NCI-H1048 (cell line): Measurements from ENCODE around the gene NPEPPS.

Experiments used
- DNase-seq: peaks from one replicate; lab custom pipeline; 2025; lab: John Stamatoyannopoulos, UW

The NPEPPS gene

GRCh38 chr17:47630614-47631013 lies 99.7 kb downstream of the NPEPPS start:
- DNase-seq, result no peak

- no peak for DNase-seq
These were observed 102.1 kb downstream of the NPEPPS start for GRCh38 chr17:47632991-47633390.

- DNase-seq, result no peak
These were observed 103.1 kb downstream of the NPEPPS start for GRCh38 chr17:47633996-47634395.

- DNase-seq, result no peak
These were observed 104.0 kb downstream of the NPEPPS start for GRCh38 chr17:47634870-47635269.

- no peak for DNase-seq
These were observed 104.8 kb downstream of the NPEPPS start for GRCh38 chr17:47635734-47636133.

GRCh38 chr17:47636273-47637030 lies 105.5 kb downstream of the NPEPPS start:
- no peak for DNase-seq

- DNase-seq, result no peak
These were observed 108.0 kb downstream of the NPEPPS start for GRCh38 chr17:47638903-47639302.

- no peak for DNase-seq
These were observed 109.2 kb downstream of the NPEPPS start for GRCh38 chr17:47640076-47640475.

GRCh38 chr17:47641202-47641601 lies 110.3 kb downstream of the NPEPPS start:
- DNase-seq, result peak; percentile 47

GRCh38 chr17:47643116-47643515 lies 112.2 kb downstream of the NPEPPS start:
- no peak for DNase-seq

GRCh38 chr17:47644324-47644723 lies 113.4 kb downstream of the NPEPPS start:
- no peak for DNase-seq

GRCh38 chr17:47649153-47649971 lies 118.5 kb downstream of the NPEPPS start, which contains the start of gene KPNB1:
Gene KPNB1, plus strand, starts transcription at chr17:47649919. Its CDS starts 326 bp downstream, at chr17:47650245.
- DNase-seq, result peak; percentile 98

GRCh38 chr17:47649972-47650524 lies 119.1 kb downstream of the NPEPPS start:
- no peak for DNase-seq

- DNase-seq, result peak; percentile 95
These were observed 119.9 kb downstream of the NPEPPS start for GRCh38 chr17:47650525-47651522.

- no peak for DNase-seq
These were observed 120.8 kb downstream of the NPEPPS start for GRCh38 chr17:47651704-47652103.

GRCh38 chr17:47652570-47652969 lies 121.7 kb downstream of the NPEPPS start:
- no peak for DNase-seq

- no peak for DNase-seq
These were observed 122.5 kb downstream of the NPEPPS start for GRCh38 chr17:47653442-47653841.

- DNase-seq, result no peak
These were observed 124.1 kb downstream of the NPEPPS start for GRCh38 chr17:47654991-47655390.

- DNase-seq, result no peak
These were observed 129.2 kb downstream of the NPEPPS start for GRCh38 chr17:47660064-47660492.

- DNase-seq, result peak; percentile 9
These were observed 133.2 kb downstream of the NPEPPS start for GRCh38 chr17:47663912-47664623.

- no peak for DNase-seq
These were observed 133.7 kb downstream of the NPEPPS start for GRCh38 chr17:47664624-47664941.
